Activated CD8-positive, alpha-beta memory T cell treated with anti-CD3 and anti-CD28 coated beads, Interleukin-2, amount 50 U/mL, for 1 hour (primary cell): ENCODE measurements around the gene TRIM44.

Source experiments
- DNase-seq: peaks from one replicate; pipeline ENCODE4 v3.0.0-alpha.2; 2020; ENCODE audit errors: extremely low read depth

TRIM44 gene

GRCh38 chr11:35791088-35791958, 128.7 kb downstream of the TRIM44 start:
- no peak for DNase-seq

GRCh38 chr11:35792148-35792845, 129.7 kb downstream of the TRIM44 start:
- no peak for DNase-seq

- no peak for DNase-seq
Observed at GRCh38 chr11:35792846-35793192, 130.2 kb downstream of the TRIM44 start.

- DNase-seq = no peak
Observed at GRCh38 chr11:35794333-35794732, 131.8 kb downstream of the TRIM44 start.

GRCh38 chr11:35794850-35795249, 132.3 kb downstream of the TRIM44 start:
- DNase-seq = no peak

GRCh38 chr11:35796562-35796961, 134.0 kb downstream of the TRIM44 start:
- no peak for DNase-seq

- no peak for DNase-seq
Observed at GRCh38 chr11:35798423-35798822, 135.8 kb downstream of the TRIM44 start.

- no peak for DNase-seq
Observed at GRCh38 chr11:35798983-35799382, 136.4 kb downstream of the TRIM44 start.

GRCh38 chr11:35799655-35800054, 137.1 kb downstream of the TRIM44 start:
- no peak for DNase-seq

- DNase-seq = no peak
Observed at GRCh38 chr11:35800970-35801953, 138.7 kb downstream of the TRIM44 start.

GRCh38 chr11:35802221-35802620, 139.6 kb downstream of the TRIM44 start:
- no peak for DNase-seq

- no peak for DNase-seq
Observed at GRCh38 chr11:35802672-35803071, 140.1 kb downstream of the TRIM44 start.

- DNase-seq = no peak
Observed at GRCh38 chr11:35803115-35803514, 140.5 kb downstream of the TRIM44 start.

GRCh38 chr11:35804451-35805040, 142.0 kb downstream of the TRIM44 start:
- DNase-seq = no peak

- DNase-seq = no peak
Observed at GRCh38 chr11:35809561-35809960, 147.0 kb downstream of the TRIM44 start.

- no peak for DNase-seq
Observed at GRCh38 chr11:35810045-35810645, 147.6 kb downstream of the TRIM44 start.

- no peak for DNase-seq
Observed at GRCh38 chr11:35811783-35812182, 149.2 kb downstream of the TRIM44 start.

- no peak for DNase-seq
Observed at GRCh38 chr11:35812828-35813227, 150.3 kb downstream of the TRIM44 start.

- DNase-seq = no peak
Observed at GRCh38 chr11:35814081-35814695, 151.6 kb downstream of the TRIM44 start.

GRCh38 chr11:35814720-35815305, 152.2 kb downstream of the TRIM44 start:
- DNase-seq = no peak
